ENCODE measurements around the gene CHRDL1.

The CHRDL1 gene

GRCh38 chrX:110646386-110646785, 149.2 kb downstream of the CHRDL1 start:
- no peak for DNase-seq
